Measurements from ENCODE around the gene RBP5. TPM values are rescaled to one million over a fixed set of nuclear protein-coding genes. Genes with fewer than 3 reads are reported as not detected.

The RBP5 gene
- total and polyA plus RNA-seq, 4 donors: 12.9 to 108 (median 63.6) TPM

DNA sequence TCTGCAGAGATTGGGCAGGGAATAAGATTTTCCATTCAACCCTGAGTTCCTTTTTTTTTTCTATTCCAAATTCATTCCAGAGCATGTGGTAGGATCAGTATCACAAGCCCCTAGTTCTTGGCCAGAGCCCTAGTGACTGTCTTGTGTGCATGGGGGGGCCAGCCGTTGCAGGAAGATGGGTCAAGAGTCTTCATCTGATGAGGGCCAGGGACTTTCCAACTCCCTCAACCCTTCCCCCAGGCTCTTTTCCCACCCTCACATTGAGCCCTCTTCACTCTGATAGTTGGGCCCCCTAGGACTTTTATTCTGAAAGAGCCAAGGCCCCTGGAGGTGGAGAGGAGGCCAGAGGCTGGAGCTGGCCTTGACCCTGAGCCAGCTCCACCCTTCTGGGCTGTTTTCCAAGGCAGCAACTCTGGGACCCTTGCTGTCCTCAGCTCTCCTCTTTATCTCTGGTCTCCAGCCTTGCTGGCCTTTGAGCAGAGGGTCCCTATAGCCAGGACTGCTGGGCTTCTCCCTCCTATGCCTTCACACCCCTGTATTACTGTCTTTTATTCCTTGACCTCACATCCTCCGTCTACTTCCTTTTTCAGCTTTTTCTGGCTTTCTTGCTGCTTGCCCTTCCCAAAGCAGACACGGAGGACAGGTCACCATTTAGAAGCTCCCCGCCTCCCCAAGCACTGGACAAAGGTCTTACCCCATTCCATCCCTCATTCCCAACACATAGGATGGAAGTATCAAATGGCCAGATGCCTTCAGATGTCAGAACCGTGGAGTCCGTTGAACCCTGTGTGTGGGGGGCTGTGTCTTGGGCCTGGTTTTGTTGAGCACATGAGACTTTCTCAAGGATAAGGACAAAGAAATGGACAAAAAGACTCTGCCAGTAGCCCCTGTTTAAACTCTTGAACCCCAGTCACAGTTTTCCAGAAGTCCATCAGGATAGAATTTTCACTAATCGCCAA lies 5.6 kb downstream of the RBP5 start:
- peak overlapping the region; percentile 9 to 19 (median 19) for H3K4me3 ChIP-seq (ENCODE audit: low read depth in 1 of 3, low read length in 3 of 3)
- H3K4me1 ChIP-seq (ENCODE audit: control insufficient read depth in 4 of 4, insufficient read depth in 4 of 4, low read length in 3 of 4): peaks cover 12 to 77% (median 52%) of the 10 kb centered on the region in 4 donors
- no peak for TF ChIP-seq RAD21 (IDR thresholded peaks at IDR 0.05)
- TF ChIP-seq YY1 (IDR thresholded peaks at IDR 0.05): no peak
- TF ChIP-seq, protein P1, sequence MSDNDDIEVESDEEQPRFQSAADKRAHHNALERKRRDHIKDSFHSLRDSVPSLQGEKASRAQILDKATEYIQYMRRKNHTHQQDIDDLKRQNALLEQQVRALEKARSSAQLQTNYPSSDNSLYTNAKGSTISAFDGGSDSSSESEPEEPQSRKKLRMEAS (IDR thresholded peaks at IDR 0.05): peak; percentile 14
- TF ChIP-seq GABPA (IDR thresholded peaks at IDR 0.05 in 1 of 2, conservative IDR thresholded peaks at IDR 0.05 in 1 of 2): peak in 1 of 2 donors; percentile 8
- peak; percentile 72 to 74 for TF ChIP-seq RXRA (IDR thresholded peaks at IDR 0.05)
- peak; percentile 97 for TF ChIP-seq NR2F2 (IDR thresholded peaks at IDR 0.05)
- peak; percentile 61 to 66 for TF ChIP-seq HNF4A (conservative IDR thresholded peaks at IDR 0.05)
- H3K36me3 ChIP-seq (ENCODE audit: control insufficient read depth in 4 of 4, insufficient read depth in 3 of 4, low read depth in 1 of 4, low read length in 3 of 4): no peaks in the 10 kb centered on the region
- H3K27me3 ChIP-seq (ENCODE audit: control insufficient read depth in 4 of 4, insufficient read depth in 4 of 4, low read length in 3 of 4): no peaks in the 10 kb centered on the region
- no peak overlapping the region for H3K9ac ChIP-seq (ENCODE audit: low read depth in 1 of 2, low read length in 2 of 2)
- H3K27ac ChIP-seq (ENCODE audit: low read depth in 1 of 2, low read length in 2 of 2): peak overlapping the region; percentile 51 to 57
- 27% methylated on average over 7 of the region's 7 CpGs for WGBS
- DNase-seq (ENCODE audit: low spot score): peak; percentile 80
- no peaks in the 10 kb centered on the region for H3K9me3 ChIP-seq (ENCODE audit: control insufficient read depth in 4 of 4, low read length in 3 of 4)

DNA sequence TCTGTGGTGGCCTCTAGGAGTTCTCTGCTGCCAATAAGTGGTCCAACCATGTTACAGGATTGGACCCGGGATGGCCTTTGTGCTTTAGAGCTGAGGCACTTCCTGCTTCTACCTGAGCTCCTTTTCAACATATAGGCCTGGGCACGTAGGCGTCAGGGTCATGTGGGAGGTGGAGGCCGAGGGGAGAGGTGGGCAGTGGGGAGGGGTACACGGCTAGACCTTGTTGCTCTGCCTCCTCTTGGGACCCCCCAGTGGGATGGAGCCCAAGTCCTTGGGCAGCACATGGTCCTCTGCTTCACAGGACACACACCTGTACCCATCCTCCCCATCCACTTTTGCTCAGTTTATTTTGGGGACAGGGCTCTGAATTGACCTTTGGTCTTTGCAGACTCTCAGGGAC lies 7.4 kb downstream of the RBP5 start:
- no peaks in the 10 kb centered on the region for H3K27me3 ChIP-seq (ENCODE audit: control insufficient read depth in 4 of 4, insufficient read depth in 4 of 4, low read length in 3 of 4)
- H3K4me1 ChIP-seq (ENCODE audit: control insufficient read depth in 4 of 4, insufficient read depth in 4 of 4, low read length in 3 of 4): peaks cover 12 to 75% (median 54%) of the 10 kb centered on the region in 4 donors
- no peak overlapping the region for H3K9ac ChIP-seq (ENCODE audit: low read depth in 1 of 2, low read length in 2 of 2)
- 70% methylated on average over 5 of the region's 5 CpGs for WGBS
- H3K36me3 ChIP-seq (ENCODE audit: control insufficient read depth in 4 of 4, insufficient read depth in 3 of 4, low read depth in 1 of 4, low read length in 3 of 4): peaks cover 0 to 3% (median 0%) of the 10 kb centered on the region in 4 donors
- TF ChIP-seq, protein P2, sequence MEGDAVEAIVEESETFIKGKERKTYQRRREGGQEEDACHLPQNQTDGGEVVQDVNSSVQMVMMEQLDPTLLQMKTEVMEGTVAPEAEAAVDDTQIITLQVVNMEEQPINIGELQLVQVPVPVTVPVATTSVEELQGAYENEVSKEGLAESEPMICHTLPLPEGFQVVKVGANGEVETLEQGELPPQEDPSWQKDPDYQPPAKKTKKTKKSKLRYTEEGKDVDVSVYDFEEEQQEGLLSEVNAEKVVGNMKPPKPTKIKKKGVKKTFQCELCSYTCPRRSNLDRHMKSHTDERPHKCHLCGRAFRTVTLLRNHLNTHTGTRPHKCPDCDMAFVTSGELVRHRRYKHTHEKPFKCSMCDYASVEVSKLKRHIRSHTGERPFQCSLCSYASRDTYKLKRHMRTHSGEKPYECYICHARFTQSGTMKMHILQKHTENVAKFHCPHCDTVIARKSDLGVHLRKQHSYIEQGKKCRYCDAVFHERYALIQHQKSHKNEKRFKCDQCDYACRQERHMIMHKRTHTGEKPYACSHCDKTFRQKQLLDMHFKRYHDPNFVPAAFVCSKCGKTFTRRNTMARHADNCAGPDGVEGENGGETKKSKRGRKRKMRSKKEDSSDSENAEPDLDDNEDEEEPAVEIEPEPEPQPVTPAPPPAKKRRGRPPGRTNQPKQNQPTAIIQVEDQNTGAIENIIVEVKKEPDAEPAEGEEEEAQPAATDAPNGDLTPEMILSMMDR (IDR thresholded peaks at IDR 0.05; ENCODE audit: low read depth, low read length, missing input control): no peak
- TF ChIP-seq HNF4A (conservative IDR thresholded peaks at IDR 0.05): no peak
- H3K9me3 ChIP-seq (ENCODE audit: control insufficient read depth in 4 of 4, low read length in 3 of 4): no peaks in the 10 kb centered on the region
- H3K4me3 ChIP-seq (ENCODE audit: low read depth in 1 of 3, low read length in 3 of 3): no peak overlapping the region
- H3K27ac ChIP-seq (ENCODE audit: low read depth in 1 of 2, low read length in 2 of 2): no peak overlapping the region
- no peak for DNase-seq (ENCODE audit: low spot score)

DNA sequence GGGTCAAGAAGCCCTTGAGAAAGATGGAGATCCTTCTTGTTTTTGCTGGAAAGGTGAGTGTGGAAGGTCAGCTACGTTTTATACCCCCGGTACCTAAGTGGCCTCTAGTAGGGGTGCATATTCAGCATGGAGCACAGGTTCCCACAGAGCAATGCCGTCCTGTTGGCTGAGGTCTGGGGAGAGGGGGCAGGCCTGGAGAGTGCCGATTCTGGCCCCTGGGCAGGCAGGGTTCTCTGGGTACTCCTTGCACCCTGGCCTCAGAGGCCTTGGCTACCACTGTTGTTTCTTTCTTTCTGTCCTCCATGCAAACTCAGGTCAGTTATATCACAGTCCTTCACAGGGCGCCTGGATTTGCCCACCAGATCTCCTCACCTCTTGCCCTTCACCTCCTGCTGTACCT lies 8.5 kb downstream of the RBP5 start:
- TF ChIP-seq HNF4G (IDR thresholded peaks at IDR 0.05): no peak
- TF ChIP-seq, protein P2 (IDR thresholded peaks at IDR 0.05; ENCODE audit: low read depth, low read length, missing input control): no peak
- TF ChIP-seq TAF1 (conservative IDR thresholded peaks at IDR 0.05): no peak
- TF ChIP-seq SP1 (IDR thresholded peaks at IDR 0.05): no peak
- TF ChIP-seq, protein P3, sequence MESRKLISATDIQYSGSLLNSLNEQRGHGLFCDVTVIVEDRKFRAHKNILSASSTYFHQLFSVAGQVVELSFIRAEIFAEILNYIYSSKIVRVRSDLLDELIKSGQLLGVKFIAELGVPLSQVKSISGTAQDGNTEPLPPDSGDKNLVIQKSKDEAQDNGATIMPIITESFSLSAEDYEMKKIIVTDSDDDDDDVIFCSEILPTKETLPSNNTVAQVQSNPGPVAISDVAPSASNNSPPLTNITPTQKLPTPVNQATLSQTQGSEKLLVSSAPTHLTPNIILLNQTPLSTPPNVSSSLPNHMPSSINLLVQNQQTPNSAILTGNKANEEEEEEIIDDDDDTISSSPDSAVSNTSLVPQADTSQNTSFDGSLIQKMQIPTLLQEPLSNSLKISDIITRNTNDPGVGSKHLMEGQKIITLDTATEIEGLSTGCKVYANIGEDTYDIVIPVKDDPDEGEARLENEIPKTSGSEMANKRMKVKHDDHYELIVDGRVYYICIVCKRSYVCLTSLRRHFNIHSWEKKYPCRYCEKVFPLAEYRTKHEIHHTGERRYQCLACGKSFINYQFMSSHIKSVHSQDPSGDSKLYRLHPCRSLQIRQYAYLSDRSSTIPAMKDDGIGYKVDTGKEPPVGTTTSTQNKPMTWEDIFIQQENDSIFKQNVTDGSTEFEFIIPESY (IDR thresholded peaks at IDR 0.05): no peak
- TF ChIP-seq, protein P1 (IDR thresholded peaks at IDR 0.05): no peak
- no peak for TF ChIP-seq NR2F2 (IDR thresholded peaks at IDR 0.05)
- WGBS: 79% methylated on average over 5 of the region's 5 CpGs
- no peak for DNase-seq (ENCODE audit: low spot score)
- Histone ChIP-seq H3K9ac (ENCODE audit: low read depth in 1 of 2, low read length in 2 of 2) (no peak overlapping the region), H3K4me3 (ENCODE audit: low read depth in 1 of 3, low read length in 3 of 3) (no peak overlapping the region), H3K36me3 (ENCODE audit: control insufficient read depth in 4 of 4, insufficient read depth in 3 of 4, low read depth in 1 of 4, low read length in 3 of 4) (peaks cover 0 to 3% (median 1%) of the 10 kb centered on the region in 4 donors), H3K9me3 (ENCODE audit: control insufficient read depth in 4 of 4, low read length in 3 of 4) (no peaks in the 10 kb centered on the region), H3K27me3 (ENCODE audit: control insufficient read depth in 4 of 4, insufficient read depth in 4 of 4, low read length in 3 of 4) (no peaks in the 10 kb centered on the region), H3K4me1 (ENCODE audit: control insufficient read depth in 4 of 4, insufficient read depth in 4 of 4, low read length in 3 of 4) (peaks cover 11 to 66% (median 46%) of the 10 kb centered on the region in 4 donors), H3K27ac (ENCODE audit: low read depth in 1 of 2, low read length in 2 of 2) (no peak overlapping the region)

Measured in liver (tissue), 9 donors.